IMR-90 (cell line): ENCODE results near the gene EMILIN2. TPM values are rescaled to one million over a fixed set of nuclear protein-coding genes. Genes with fewer than 3 reads are reported as not detected.

Experiments
- ATAC-seq: fragments of 200-7000 bp; cut with Tn5 transposase; 2 replicates; pipeline ENCODE4 v1.9.1; 2020; ENCODE audit warnings: low read depth, mild to moderate bottlenecking, moderate library complexity
- BruUV-seq: library from RNA; stranded (reverse); fragments of 400-500 nt; replicated peaks from 2 replicates; lab custom pipeline; 2021; lab: Mats Ljungman, UMichigan
- CTCF ChIA-PET: fragments of 300-600 bp; formaldehyde crosslinking; extraction: SDS; loops from one replicate; lab custom pipeline; 2021; ENCODE audit warnings: antibody characterized with exemption; lab: Yijun Ruan, JAX
- POLR2A ChIA-PET: fragments of 300-600 bp; sonication (Branson Sonifier 250); formaldehyde crosslinking; loops from one replicate; lab custom pipeline; 2022; ENCODE audit warnings: antibody characterized with exemption; ENCODE audit not compliant: unreplicated experiment; lab: Charles Lee
- DNase-seq: peaks from one replicate; pipeline ENCODE4 v3.0.0; 2013
- H2AFZ ChIP-seq: replicated peaks from 2 replicates; pipeline ENCODE3; 2013; ENCODE audit warnings: low read length, mild to moderate bottlenecking; ENCODE audit not compliant: poor library complexity
- H2AK5ac ChIP-seq: 2 replicates; pipeline ENCODE4 v1.6.1; 2013; ENCODE audit warnings: low read depth, low read length, inconsistent platforms
- H2AK9ac ChIP-seq: replicated peaks from 2 replicates; pipeline ENCODE3; 2013; ENCODE audit warnings: mild to moderate bottlenecking, low read depth, low read length, moderate library complexity; ENCODE audit not compliant: poor library complexity
- H2BK120ac ChIP-seq: 2 replicates; pipeline ENCODE4 v1.6.1; 2013; ENCODE audit warnings: low read depth, low read length, inconsistent platforms
- H2BK15ac ChIP-seq: 3 replicates; pipeline ENCODE4 v1.6.1; 2013; ENCODE audit warnings: low read depth, low read length, inconsistent platforms
- H2BK20ac ChIP-seq: 2 replicates; pipeline ENCODE4 v1.6.1; 2013; ENCODE audit warnings: low read depth, mild to moderate bottlenecking, inconsistent platforms, low read length, moderate library complexity
- H2BK5ac ChIP-seq: 2 replicates; pipeline ENCODE4 v1.6.1; 2013; ENCODE audit warnings: mild to moderate bottlenecking, low read depth, low read length, inconsistent platforms; ENCODE audit not compliant: poor library complexity, severe bottlenecking
- H3K14ac ChIP-seq: replicated peaks from 2 replicates; pipeline ENCODE4 v1.6.1; 2013; ENCODE audit warnings: low read depth, low read length, inconsistent platforms
- H3K18ac ChIP-seq: 2 replicates; pipeline ENCODE4 v1.6.1; 2013; ENCODE audit warnings: low read depth, low read length, control low read depth
- H3K23ac ChIP-seq: 2 replicates; pipeline ENCODE4 v1.6.1; 2013; ENCODE audit warnings: low read depth, low read length, inconsistent platforms
- H3K27ac ChIP-seq: 2 replicates; pipeline ENCODE4 v1.5.1; 2013; ENCODE audit warnings: mild to moderate bottlenecking, control low read depth, low read length; ENCODE audit not compliant: insufficient read depth
- H3K27me3 ChIP-seq: 2 replicates; pipeline ENCODE4 v1.6.1; 2013; ENCODE audit warnings: low read length; ENCODE audit not compliant: control insufficient read depth, insufficient read depth
- H3K36me3 ChIP-seq: 2 replicates; pipeline ENCODE4 v1.6.1; 2013; ENCODE audit warnings: low read length, mixed read lengths; ENCODE audit not compliant: control insufficient read depth, insufficient read depth
- H3K4ac ChIP-seq: 2 replicates; pipeline ENCODE4 v1.6.1; 2013; ENCODE audit warnings: low read depth, low read length, inconsistent platforms
- H3K4me1 ChIP-seq: 2 replicates; pipeline ENCODE4 v1.6.1; 2013; ENCODE audit warnings: low read length, mixed read lengths; ENCODE audit not compliant: control insufficient read depth, insufficient read depth
- H3K4me2 ChIP-seq: 2 replicates; pipeline ENCODE4 v1.6.1; 2013; ENCODE audit warnings: low read depth, mild to moderate bottlenecking, control low read depth, low read length, moderate library complexity
- H3K4me3 ChIP-seq: 2 replicates; pipeline ENCODE4 v1.5.1; 2013; ENCODE audit warnings: low read depth, mild to moderate bottlenecking, control low read depth, low read length, moderate library complexity; ENCODE audit not compliant: insufficient read depth
- H3K56ac ChIP-seq: 2 replicates; pipeline ENCODE4 v1.6.1; 2013; ENCODE audit warnings: low read length, inconsistent platforms; ENCODE audit not compliant: insufficient read depth; ENCODE audit errors: extremely low read depth
- H3K79me1 ChIP-seq, 2 experiments: 2 replicates each; pipeline ENCODE4 v1.6.1; 2013; ENCODE audit warnings: low read length in 2 of 2, inconsistent platforms in 1 of 2, low read depth in 1 of 2
- H3K9ac ChIP-seq: 2 replicates; pipeline ENCODE4 v1.6.1; 2013; ENCODE audit warnings: low read depth, low read length, control low read depth
- H3K9me1 ChIP-seq: 2 replicates; pipeline ENCODE4 v1.6.1; 2013; ENCODE audit warnings: low read length, inconsistent platforms; ENCODE audit not compliant: insufficient read depth
- H3K9me3 ChIP-seq: 2 replicates; pipeline ENCODE4 v1.6.1; 2013; ENCODE audit warnings: low read length; ENCODE audit not compliant: control insufficient read depth, insufficient read depth
- H4K20me1 ChIP-seq: 2 replicates; pipeline ENCODE4 v1.6.1; 2013; ENCODE audit warnings: low read length, inconsistent platforms; ENCODE audit not compliant: insufficient read depth
- H4K5ac ChIP-seq: 2 replicates; pipeline ENCODE4 v1.6.1; 2013; ENCODE audit warnings: mild to moderate bottlenecking, low read depth, low read length, control low read depth
- H4K8ac ChIP-seq, 2 experiments: 2 replicates each; pipeline ENCODE4 v1.6.1; 2013; ENCODE audit warnings: low read depth in 2 of 2, low read length in 2 of 2, control low read depth in 1 of 2, inconsistent platforms in 1 of 2
- H4K91ac ChIP-seq: 2 replicates; pipeline ENCODE4 v1.6.1; 2013; ENCODE audit warnings: low read depth, low read length, inconsistent platforms; ENCODE audit not compliant: insufficient read depth
- BHLHE40 ChIP-seq: fragments of 150-350 bp; IDR thresholded peaks from 2 replicates; pipeline ENCODE4 v1.6.1; 2016; ENCODE audit warnings: mild to moderate bottlenecking, low read depth, low read length
- CEBPB ChIP-seq: IDR thresholded peaks from 2 replicates; pipeline ENCODE4 v1.6.1; 2012; ENCODE audit warnings: low read depth, low read length, improper control_type of control experiment
- CHD1 ChIP-seq: IDR thresholded peaks from 2 replicates; pipeline ENCODE4 v1.6.1; 2012; ENCODE audit warnings: low read depth, low read length, improper control_type of control experiment
- FOS ChIP-seq: fragments of 150-350 bp; IDR thresholded peaks from 2 replicates; pipeline ENCODE4 v1.6.1; 2016; ENCODE audit warnings: low read depth, low read length
- MAFK ChIP-seq: IDR thresholded peaks from 2 replicates; pipeline ENCODE4 v1.6.1; 2012; ENCODE audit warnings: low read depth, low read length, improper control_type of control experiment
- MAZ ChIP-seq: IDR thresholded peaks from 2 replicates; pipeline ENCODE4 v1.6.1; 2012; ENCODE audit warnings: low read depth, mild to moderate bottlenecking, low read length, improper control_type of control experiment, moderate library complexity, borderline replicate concordance
- MXI1 ChIP-seq: IDR thresholded peaks from 2 replicates; pipeline ENCODE4 v1.6.1; 2012; ENCODE audit warnings: low read depth, mild to moderate bottlenecking, low read length, moderate library complexity, borderline replicate concordance
- NFE2L2 ChIP-seq: fragments of 150-350 bp; IDR thresholded peaks from 2 replicates; pipeline ENCODE4 v1.6.1; 2016; ENCODE audit warnings: low read depth, mild to moderate bottlenecking, low read length
- POLR2A ChIP-seq: IDR thresholded peaks from 2 replicates; pipeline ENCODE4 v1.6.1; 2012; ENCODE audit warnings: mild to moderate bottlenecking, low read depth, low read length
- RAD21 ChIP-seq: IDR thresholded peaks from 2 replicates; pipeline ENCODE4 v1.6.1; 2012; ENCODE audit warnings: low read length, improper control_type of control experiment
- RCOR1 ChIP-seq: IDR thresholded peaks from 2 replicates; pipeline ENCODE4 v1.6.1; 2012; ENCODE audit warnings: mild to moderate bottlenecking, low read length, improper control_type of control experiment; ENCODE audit not compliant: insufficient replicate concordance
- RFX5 ChIP-seq: IDR thresholded peaks from 2 replicates; pipeline ENCODE4 v1.8.0; 2012; ENCODE audit warnings: low read depth, mild to moderate bottlenecking, low read length, moderate library complexity
- SMC3 ChIP-seq: fragments of 150-350 bp; IDR thresholded peaks from 2 replicates; pipeline ENCODE4 v1.6.1; 2016; ENCODE audit warnings: low read depth, mild to moderate bottlenecking, antibody characterized with exemption, low read length, moderate library complexity
- WGBS, 2 experiments: methylation state at CpG; one replicate each; pipeline versions ENCODE4 v1.1.5 to v1.1.7; 2013; ENCODE audit warnings: missing lambda C conversion rate in 2 of 2; ENCODE audit not compliant: insufficient read length in 1 of 2; ENCODE audit errors: extremely low coverage in 2 of 2; 5-methylcytosine and 5-hydroxymethylcytosine counted together
- dilution Hi-C: fragments of 300-500 bp; cut with HindIII; formaldehyde crosslinking; loops from one replicate; pipeline ENCODE4 v1.14.3; 2018; ENCODE audit warnings: low sequenced_read_pairs; ENCODE audit not compliant: unreplicated experiment
- in situ Hi-C: fragments of 300-500 bp; cut with MboI; formaldehyde crosslinking; loops from 3 replicates; pipeline ENCODE4 v1.14.3; 2019; ENCODE audit warnings: low sequenced_read_pairs, inconsistent platforms, mixed read lengths
- intact Hi-C: fragments of 100-400 bp; cut with micrococcal nuclease; formaldehyde crosslinking; loops from 2 replicates; pipeline ENCODE4 v1.10.0; 2022
- polyA plus RNA-seq, 3 experiments: library from polyadenylated mRNA; depleted of rRNA; stranded (reverse); fragments of >200 nt; gene quantifications; 2 replicates each; pipeline ENCODE4 v1.2.3, GENCODE V29; 2012; ENCODE audit warnings: low replicate concordance in 1 of 3
- total RNA-seq: library from RNA; depleted of rRNA; stranded (reverse); fragments of >200 nt; gene quantifications from 2 replicates; pipeline ENCODE4 v1.2.3, GENCODE V29; 2012
- TF ChIP-seq, protein P1 (sequence below): fragments of 150-350 bp; IDR thresholded peaks from 2 replicates; pipeline ENCODE4 v1.6.1; 2016; ENCODE audit warnings: low read depth, mild to moderate bottlenecking, low read length, moderate library complexity, borderline replicate concordance
- TF ChIP-seq, protein P2 (sequence below): conservative IDR thresholded peaks from 2 replicates; pipeline ENCODE4 v1.5.1; 2012; ENCODE audit warnings: mild to moderate bottlenecking, low read depth, low read length, improper control_type of control experiment

The EMILIN2 gene
- total and polyA plus RNA-seq, 2 of the 4 experiments (the other 2 are of a cell fraction): under 0.01 to 0.14 TPM

DNA sequence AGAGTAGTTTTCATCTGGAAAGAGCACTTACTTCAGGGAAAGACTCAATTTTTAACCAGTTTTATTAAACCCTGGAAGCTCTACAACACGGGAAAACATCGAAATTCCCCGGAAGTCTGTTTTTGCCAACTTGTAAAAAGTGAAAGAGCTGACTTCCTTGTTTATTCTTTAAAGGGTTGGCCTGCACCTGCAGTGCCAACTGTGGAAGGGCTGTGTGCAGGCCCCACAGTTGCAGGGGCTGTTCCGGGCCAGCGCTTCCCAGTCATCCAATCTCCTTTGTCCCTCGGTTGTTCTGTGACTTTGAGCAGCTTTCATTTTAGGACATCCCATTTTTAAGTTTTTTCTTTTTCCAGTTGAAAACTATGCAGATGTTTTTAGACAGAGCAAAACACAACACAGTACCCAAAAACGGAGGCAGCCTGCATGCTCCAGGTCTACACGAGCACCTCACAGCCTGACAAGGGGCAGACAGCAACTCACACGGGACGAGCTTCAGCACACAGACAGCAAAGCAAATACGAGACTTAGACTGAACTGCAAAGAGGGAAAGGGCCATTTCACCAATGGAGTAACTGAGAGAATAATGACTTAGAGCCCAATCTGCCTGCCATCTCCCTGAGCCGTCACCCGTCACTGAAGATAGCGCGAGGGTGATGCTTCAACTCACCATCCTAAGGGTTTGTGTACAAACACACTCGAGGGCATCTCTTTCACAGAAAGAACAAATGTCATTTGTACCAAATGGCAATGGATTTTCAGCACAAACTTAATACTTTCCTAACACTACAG lies 70.6 kb downstream of the EMILIN2 start:
- H3K79me1 ChIP-seq: peaks cover 0 to 3% of the 10 kb centered on the region in 2 experiments; a peak in 1 of 4 replicates
- H3K9me1 ChIP-seq: peaks cover 7% of the 10 kb centered on the region; the same call in 1 of the 2 replicates
- dilution Hi-C loops (no loop called here), in situ Hi-C loops (no loop called here), intact Hi-C loops (no loop called here)
- H4K5ac ChIP-seq: no peak overlapping the region
- H4K20me1 ChIP-seq: no peaks in the 10 kb centered on the region; the same call in none of the 2 replicates
- H3K9ac ChIP-seq: no peak overlapping the region
- no peaks in the 10 kb centered on the region for H3K4me1 ChIP-seq
- no peak overlapping the region for H3K56ac ChIP-seq
- no peak overlapping the region for H3K23ac ChIP-seq
- H3K9me3 ChIP-seq: no peaks in the 10 kb centered on the region
- no peak overlapping the region for H3K4me3 ChIP-seq
- no peak overlapping the region for H2BK5ac ChIP-seq
- H2BK120ac ChIP-seq: no peak overlapping the region
- no peak for DNase-seq
- no peak overlapping the region for H4K8ac ChIP-seq
- BruUV-seq: no TSS peak
- no peak overlapping the region for H2AFZ ChIP-seq
- no peak overlapping the region for H4K91ac ChIP-seq
- H3K27me3 ChIP-seq: no peaks in the 10 kb centered on the region
- no peak for ATAC-seq
- H2BK20ac ChIP-seq: no peak overlapping the region
- no peak overlapping the region for H2BK15ac ChIP-seq
- peaks cover 60% of the 10 kb centered on the region for H3K36me3 ChIP-seq
- H2AK9ac ChIP-seq: no peak overlapping the region
- H3K14ac ChIP-seq: no peak overlapping the region
- H3K27ac ChIP-seq: no peak overlapping the region
- ChIA-PET CTCF (interaction anchor here (1.1 kb wide), 1 partner anchor 145 kb away, joined by 3 read pairs; no protein-coding TSS in a partner anchor), POLR2A (no interaction called here)
- H3K4ac ChIP-seq: no peak overlapping the region
- H2AK5ac ChIP-seq: no peak overlapping the region
- H3K18ac ChIP-seq: no peak overlapping the region
- no peak overlapping the region for H3K4me2 ChIP-seq
- 82% methylated on average over 10 of the region's 16 CpGs; no CpG with 5 or more reads in 1 of the 2 experiments for WGBS, 2 experiments
- TF ChIP-seq RFX5 (no peak), MXI1 (no peak), BHLHE40 (no peak), CEBPB (no peak), FOS (no peak), RCOR1 (no peak), MAFK (no peak), SMC3 (no peak), NFE2L2 (no peak), RAD21 (no peak), POLR2A (no peak), MAZ (no peak), CHD1 (no peak)
- TF ChIP-seq, protein P1, sequence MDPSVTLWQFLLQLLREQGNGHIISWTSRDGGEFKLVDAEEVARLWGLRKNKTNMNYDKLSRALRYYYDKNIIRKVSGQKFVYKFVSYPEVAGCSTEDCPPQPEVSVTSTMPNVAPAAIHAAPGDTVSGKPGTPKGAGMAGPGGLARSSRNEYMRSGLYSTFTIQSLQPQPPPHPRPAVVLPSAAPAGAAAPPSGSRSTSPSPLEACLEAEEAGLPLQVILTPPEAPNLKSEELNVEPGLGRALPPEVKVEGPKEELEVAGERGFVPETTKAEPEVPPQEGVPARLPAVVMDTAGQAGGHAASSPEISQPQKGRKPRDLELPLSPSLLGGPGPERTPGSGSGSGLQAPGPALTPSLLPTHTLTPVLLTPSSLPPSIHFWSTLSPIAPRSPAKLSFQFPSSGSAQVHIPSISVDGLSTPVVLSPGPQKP: no peak
- TF ChIP-seq, protein P2, sequence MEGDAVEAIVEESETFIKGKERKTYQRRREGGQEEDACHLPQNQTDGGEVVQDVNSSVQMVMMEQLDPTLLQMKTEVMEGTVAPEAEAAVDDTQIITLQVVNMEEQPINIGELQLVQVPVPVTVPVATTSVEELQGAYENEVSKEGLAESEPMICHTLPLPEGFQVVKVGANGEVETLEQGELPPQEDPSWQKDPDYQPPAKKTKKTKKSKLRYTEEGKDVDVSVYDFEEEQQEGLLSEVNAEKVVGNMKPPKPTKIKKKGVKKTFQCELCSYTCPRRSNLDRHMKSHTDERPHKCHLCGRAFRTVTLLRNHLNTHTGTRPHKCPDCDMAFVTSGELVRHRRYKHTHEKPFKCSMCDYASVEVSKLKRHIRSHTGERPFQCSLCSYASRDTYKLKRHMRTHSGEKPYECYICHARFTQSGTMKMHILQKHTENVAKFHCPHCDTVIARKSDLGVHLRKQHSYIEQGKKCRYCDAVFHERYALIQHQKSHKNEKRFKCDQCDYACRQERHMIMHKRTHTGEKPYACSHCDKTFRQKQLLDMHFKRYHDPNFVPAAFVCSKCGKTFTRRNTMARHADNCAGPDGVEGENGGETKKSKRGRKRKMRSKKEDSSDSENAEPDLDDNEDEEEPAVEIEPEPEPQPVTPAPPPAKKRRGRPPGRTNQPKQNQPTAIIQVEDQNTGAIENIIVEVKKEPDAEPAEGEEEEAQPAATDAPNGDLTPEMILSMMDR: no peak
